ENCODE data around the gene UMODL1. TPM values are rescaled to one million over a fixed set of nuclear protein-coding genes. Genes with fewer than 3 reads are reported as not detected.

UMODL1 gene
- total RNA-seq, 6 experiments from 2014 or later, result 0.06 to 1.2 (median 0.75) TPM; not detected in 2

GRCh38 chr21:42112238-42112637, 41.1 kb downstream of the UMODL1 start:
- ATAC-seq (no peak), DNase-seq (no peak)
- TF ChIP-seq CTCF (IDR thresholded peaks at IDR 0.05) (no peak), POLR2A (IDR thresholded peaks at IDR 0.05) (no peak)
- WGBS (ENCODE audit: insufficient coverage, low coverage, low lambda C conversion rate, missing lambda C conversion rate), result 86% methylated on average over 1 of the region's 1 CpG
- Histone ChIP-seq H3K36me3 (no peaks in the 10 kb centered on the region), H3K27ac (no peak overlapping the region), H3K9me3 (no peaks in the 10 kb centered on the region), H3K27me3 (peaks cover 0 to 6% of the 10 kb centered on the region in 2 donors), H3K4me1 (peaks cover 0 to 7% (median 2%) of the 10 kb centered on the region in 4 donors), H3K4me3 (no peak overlapping the region)
- intact Hi-C loops (cut with DNase I), result loop anchor here (5.0 to 10.0 kb wide), 3 partner anchors 47 to 290 kb away; partner anchors contain the start of gene ZBTB21 (in 1 of the 2)

- WGBS (ENCODE audit: insufficient coverage, low coverage, low lambda C conversion rate, missing lambda C conversion rate), result 33% methylated on average over 2 of the region's 4 CpGs
- H3K4me1 ChIP-seq, result peaks cover 0 to 10% (median 2%) of the 10 kb centered on the region in 4 donors
- H3K36me3 ChIP-seq, result no peaks in the 10 kb centered on the region
- intact Hi-C loops (cut with DNase I), result loop anchor here (5.0 to 10.0 kb wide), 3 partner anchors 48 to 291 kb away; partner anchors contain the start of gene ZBTB21 (in 1 of the 2)
- TF ChIP-seq CTCF (IDR thresholded peaks at IDR 0.05) (no peak), POLR2A (IDR thresholded peaks at IDR 0.05) (no peak)
- no peak for ATAC-seq
- no peaks in the 10 kb centered on the region for H3K9me3 ChIP-seq
- H3K27ac ChIP-seq, result no peak overlapping the region
- peaks cover 0 to 6% of the 10 kb centered on the region in 2 donors for H3K27me3 ChIP-seq
- no peak overlapping the region for H3K4me3 ChIP-seq
- no peak for DNase-seq
These were observed 41.7 kb downstream of the UMODL1 start for GRCh38 chr21:42112857-42113256.

- H3K4me1 ChIP-seq, result peaks cover 0 to 10% (median 2%) of the 10 kb centered on the region in 4 donors
- ATAC-seq, result peak; percentile 86 to 92 (median 88)
- no peak overlapping the region for H3K4me3 ChIP-seq
- 43% methylated on average over 9 of the region's 13 CpGs for WGBS (ENCODE audit: insufficient coverage, low coverage, low lambda C conversion rate, missing lambda C conversion rate)
- TF ChIP-seq POLR2A (IDR thresholded peaks at IDR 0.05) (no peak), CTCF (IDR thresholded peaks at IDR 0.05) (peak; percentile 44 to 72 (median 48))
- peaks cover 0 to 6% of the 10 kb centered on the region in 2 donors for H3K27me3 ChIP-seq
- no peak overlapping the region for H3K27ac ChIP-seq
- H3K36me3 ChIP-seq, result no peaks in the 10 kb centered on the region
- intact Hi-C loops (cut with DNase I), result loop anchor here (5.0 to 10.0 kb wide), 3 partner anchors 49 to 292 kb away; partner anchors contain the start of gene ZBTB21 (in 1 of the 2)
- peak in 1 of 3 donors; percentile 81 for DNase-seq
- H3K9me3 ChIP-seq, result no peaks in the 10 kb centered on the region
These were observed 42.9 kb downstream of the UMODL1 start for GRCh38 chr21:42113926-42114409.

- Histone ChIP-seq H3K27me3 (peaks cover 0 to 6% of the 10 kb centered on the region in 2 donors), H3K27ac (no peak overlapping the region), H3K4me1 (peaks cover 0 to 10% (median 2%) of the 10 kb centered on the region in 4 donors), H3K36me3 (no peaks in the 10 kb centered on the region), H3K9me3 (no peaks in the 10 kb centered on the region), H3K4me3 (no peak overlapping the region)
- ATAC-seq (no peak), DNase-seq (peak in 1 of 3 donors; percentile 20)
- intact Hi-C loops (cut with DNase I), result loop anchor here (5.0 to 10.0 kb wide), 4 partner anchors 50 to 297 kb away; partner anchors contain the start of gene ZBTB21 (in 1 of the 2)
- TF ChIP-seq CTCF (IDR thresholded peaks at IDR 0.05) (no peak), POLR2A (IDR thresholded peaks at IDR 0.05) (no peak)
- 83% methylated on average over 5 of the region's 7 CpGs for WGBS (ENCODE audit: insufficient coverage, low coverage, low lambda C conversion rate, missing lambda C conversion rate)
These were observed 43.5 kb downstream of the UMODL1 start for GRCh38 chr21:42114646-42115045.
